ENCODE data around the gene SKAP1.
"Not testable (repeated sequence)": the region's sequence is repeated elsewhere in the genome, so short reads cannot be mapped to it uniquely, and the experiment has no call there.

The SKAP1 gene

GRCh38 chr17:48337903-48338302 lies 92.1 kb downstream of the SKAP1 start:
- not testable (repeated sequence) for H3K27me3 ChIP-seq (replicated peaks; ENCODE audit: control insufficient read depth, insufficient read depth, low read length); H3K36me3 ChIP-seq (ENCODE audit: control insufficient read depth, insufficient read depth, low read length, severe bottlenecking); H3K4me3 ChIP-seq (ENCODE audit: low read length); DNase-seq (ENCODE audit: low read depth); H3K9ac ChIP-seq (ENCODE audit: low read length); H3K9me3 ChIP-seq (ENCODE audit: control insufficient read depth, low read length)
- peaks cover 11% of the 10 kb centered on the region for H3K4me1 ChIP-seq (ENCODE audit: control insufficient read depth, insufficient read depth, low read length)

GRCh38 chr17:48336986-48337385 lies 93.0 kb downstream of the SKAP1 start:
- H3K9me3 ChIP-seq (ENCODE audit: control insufficient read depth, low read length), result no peaks in the 10 kb centered on the region
- no peaks in the 10 kb centered on the region for H3K27me3 ChIP-seq (replicated peaks; ENCODE audit: control insufficient read depth, insufficient read depth, low read length)
- no peak overlapping the region for H3K4me3 ChIP-seq (ENCODE audit: low read length)
- H3K9ac ChIP-seq (ENCODE audit: low read length), result no peak overlapping the region
- no peaks in the 10 kb centered on the region for H3K36me3 ChIP-seq (ENCODE audit: control insufficient read depth, insufficient read depth, low read length, severe bottlenecking)
- peaks cover 15% of the 10 kb centered on the region for H3K4me1 ChIP-seq (ENCODE audit: control insufficient read depth, insufficient read depth, low read length)
- no peak for DNase-seq (ENCODE audit: low read depth)

GRCh38 chr17:48335858-48336500 lies 94.0 kb downstream of the SKAP1 start:
- Histone ChIP-seq H3K36me3 (ENCODE audit: control insufficient read depth, insufficient read depth, low read length, severe bottlenecking) (no peaks in the 10 kb centered on the region), H3K27me3 (replicated peaks; ENCODE audit: control insufficient read depth, insufficient read depth, low read length) (no peaks in the 10 kb centered on the region), H3K4me1 (ENCODE audit: control insufficient read depth, insufficient read depth, low read length) (peaks cover 15% of the 10 kb centered on the region), H3K9ac (ENCODE audit: low read length) (peak overlapping the region; percentile 19), H3K4me3 (ENCODE audit: low read length) (no peak overlapping the region), H3K9me3 (ENCODE audit: control insufficient read depth, low read length) (no peaks in the 10 kb centered on the region)
- peak; percentile 80 for DNase-seq (ENCODE audit: low read depth)

- H3K36me3 ChIP-seq (ENCODE audit: control insufficient read depth, insufficient read depth, low read length, severe bottlenecking), result no peaks in the 10 kb centered on the region
- H3K9ac ChIP-seq (ENCODE audit: low read length), result peak overlapping the region; percentile 19
- H3K4me3 ChIP-seq (ENCODE audit: low read length), result no peak overlapping the region
- H3K9me3 ChIP-seq (ENCODE audit: control insufficient read depth, low read length), result no peaks in the 10 kb centered on the region
- peaks cover 22% of the 10 kb centered on the region for H3K4me1 ChIP-seq (ENCODE audit: control insufficient read depth, insufficient read depth, low read length)
- H3K27me3 ChIP-seq (replicated peaks; ENCODE audit: control insufficient read depth, insufficient read depth, low read length), result no peaks in the 10 kb centered on the region
- no peak for DNase-seq (ENCODE audit: low read depth)
Observed at GRCh38 chr17:48335146-48335784, 94.7 kb downstream of the SKAP1 start.

GRCh38 chr17:48333034-48333530 lies 96.9 kb downstream of the SKAP1 start:
- Histone ChIP-seq H3K36me3 (ENCODE audit: control insufficient read depth, insufficient read depth, low read length, severe bottlenecking) (no peaks in the 10 kb centered on the region), H3K4me3 (ENCODE audit: low read length) (peak overlapping the region; percentile 33), H3K9me3 (ENCODE audit: control insufficient read depth, low read length) (no peaks in the 10 kb centered on the region), H3K9ac (ENCODE audit: low read length) (peak overlapping the region; percentile 46), H3K4me1 (ENCODE audit: control insufficient read depth, insufficient read depth, low read length) (peaks cover 22% of the 10 kb centered on the region), H3K27me3 (replicated peaks; ENCODE audit: control insufficient read depth, insufficient read depth, low read length) (no peaks in the 10 kb centered on the region)
- DNase-seq (ENCODE audit: low read depth), result peak; percentile 2

- no peaks in the 10 kb centered on the region for H3K36me3 ChIP-seq (ENCODE audit: control insufficient read depth, insufficient read depth, low read length, severe bottlenecking)
- no peak overlapping the region for H3K4me3 ChIP-seq (ENCODE audit: low read length)
- H3K4me1 ChIP-seq (ENCODE audit: control insufficient read depth, insufficient read depth, low read length), result peaks cover 22% of the 10 kb centered on the region
- no peaks in the 10 kb centered on the region for H3K9me3 ChIP-seq (ENCODE audit: control insufficient read depth, low read length)
- H3K9ac ChIP-seq (ENCODE audit: low read length), result no peak overlapping the region
- no peaks in the 10 kb centered on the region for H3K27me3 ChIP-seq (replicated peaks; ENCODE audit: control insufficient read depth, insufficient read depth, low read length)
- no peak for DNase-seq (ENCODE audit: low read depth)
Observed at GRCh38 chr17:48330887-48331286, 99.1 kb downstream of the SKAP1 start.

GRCh38 chr17:48330421-48330820 lies 99.6 kb downstream of the SKAP1 start:
- no peaks in the 10 kb centered on the region for H3K36me3 ChIP-seq (ENCODE audit: control insufficient read depth, insufficient read depth, low read length, severe bottlenecking)

GRCh38 chr17:48328457-48328856 lies 101.6 kb downstream of the SKAP1 start:
- no peak overlapping the region for H3K9ac ChIP-seq (ENCODE audit: low read length)
- no peaks in the 10 kb centered on the region for H3K9me3 ChIP-seq (ENCODE audit: control insufficient read depth, low read length)
- H3K36me3 ChIP-seq (ENCODE audit: control insufficient read depth, insufficient read depth, low read length, severe bottlenecking), result no peaks in the 10 kb centered on the region
- DNase-seq (ENCODE audit: low read depth), result no peak
- no peaks in the 10 kb centered on the region for H3K27me3 ChIP-seq (replicated peaks; ENCODE audit: control insufficient read depth, insufficient read depth, low read length)
- no peak overlapping the region for H3K4me3 ChIP-seq (ENCODE audit: low read length)
- H3K4me1 ChIP-seq (ENCODE audit: control insufficient read depth, insufficient read depth, low read length), result peaks cover 16% of the 10 kb centered on the region

More at GRCh38 chr17:48330421-48330820, 99.6 kb downstream of the SKAP1 start:
- Histone ChIP-seq H3K9me3 (ENCODE audit: control insufficient read depth, low read length) (no peaks in the 10 kb centered on the region), H3K4me1 (ENCODE audit: control insufficient read depth, insufficient read depth, low read length) (peaks cover 22% of the 10 kb centered on the region), H3K27me3 (replicated peaks; ENCODE audit: control insufficient read depth, insufficient read depth, low read length) (no peaks in the 10 kb centered on the region), H3K9ac (ENCODE audit: low read length) (no peak overlapping the region), H3K4me3 (ENCODE audit: low read length) (no peak overlapping the region)
- no peak for DNase-seq (ENCODE audit: low read depth)

- H3K4me3 ChIP-seq (ENCODE audit: low read length), result no peak overlapping the region
- H3K4me1 ChIP-seq (ENCODE audit: control insufficient read depth, insufficient read depth, low read length), result peaks cover 6% of the 10 kb centered on the region
- no peaks in the 10 kb centered on the region for H3K9me3 ChIP-seq (ENCODE audit: control insufficient read depth, low read length)
- DNase-seq (ENCODE audit: low read depth), result no peak
- no peaks in the 10 kb centered on the region for H3K27me3 ChIP-seq (replicated peaks; ENCODE audit: control insufficient read depth, insufficient read depth, low read length)
- H3K9ac ChIP-seq (ENCODE audit: low read length), result no peak overlapping the region
- H3K36me3 ChIP-seq (ENCODE audit: control insufficient read depth, insufficient read depth, low read length, severe bottlenecking), result no peaks in the 10 kb centered on the region
Observed at GRCh38 chr17:48326310-48326709, 103.7 kb downstream of the SKAP1 start.

- DNase-seq (ENCODE audit: low read depth), result peak; percentile 9
- Histone ChIP-seq H3K4me1 (ENCODE audit: control insufficient read depth, insufficient read depth, low read length) (no peaks in the 10 kb centered on the region), H3K9me3 (ENCODE audit: control insufficient read depth, low read length) (no peaks in the 10 kb centered on the region), H3K27me3 (replicated peaks; ENCODE audit: control insufficient read depth, insufficient read depth, low read length) (no peaks in the 10 kb centered on the region), H3K36me3 (ENCODE audit: control insufficient read depth, insufficient read depth, low read length, severe bottlenecking) (no peaks in the 10 kb centered on the region), H3K4me3 (ENCODE audit: low read length) (no peak overlapping the region), H3K9ac (ENCODE audit: low read length) (no peak overlapping the region)
Observed at GRCh38 chr17:48322060-48322459, 108.0 kb downstream of the SKAP1 start.

GRCh38 chr17:48317732-48318131 lies 112.3 kb downstream of the SKAP1 start:
- no peaks in the 10 kb centered on the region for H3K27me3 ChIP-seq (replicated peaks; ENCODE audit: control insufficient read depth, insufficient read depth, low read length)
- H3K4me3 ChIP-seq (ENCODE audit: low read length), result no peak overlapping the region
- no peak for DNase-seq (ENCODE audit: low read depth)

More at GRCh38 chr17:48317732-48318131, 112.3 kb downstream of the SKAP1 start:
- Histone ChIP-seq H3K36me3 (ENCODE audit: control insufficient read depth, insufficient read depth, low read length, severe bottlenecking) (no peaks in the 10 kb centered on the region), H3K9me3 (ENCODE audit: control insufficient read depth, low read length) (no peaks in the 10 kb centered on the region), H3K9ac (ENCODE audit: low read length) (no peak overlapping the region), H3K4me1 (ENCODE audit: control insufficient read depth, insufficient read depth, low read length) (no peaks in the 10 kb centered on the region)

Data from adipocyte (in vitro differentiated cells).